GM12878 (cell line): ENCODE measurements around the gene QRFP. TPM values are rescaled to one million over a fixed set of nuclear protein-coding genes. Genes with fewer than 3 reads are reported as not detected.

Source experiments
- ATAC-seq: fragments of 200-7000 bp; cut with Tn5 transposase; 3 replicates; pipeline ENCODE4 v1.9.1; 2020; ENCODE audit warnings: mild to moderate bottlenecking, moderate library complexity
- BruUV-seq: library from RNA; stranded (reverse); fragments of 400-500 nt; replicated peaks from 2 replicates; lab custom pipeline; 2021; lab: Mats Ljungman, UMichigan
- CTCF ChIA-PET: fragments of 300-600 bp; sonication (Branson Sonifier 250); formaldehyde crosslinking; extraction: SDS; loops from one replicate; lab custom pipeline; 2021; ENCODE audit warnings: inconsistent platforms; lab: Yijun Ruan, JAX
- POLR2A ChIA-PET: fragments of 350-600 bp; formaldehyde crosslinking; extraction: SDS; loops from one replicate; lab custom pipeline; 2021; ENCODE audit warnings: inconsistent platforms; lab: Charles Lee
- RAD21 ChIA-PET: fragments of 300-600 bp; sonication (Branson Sonifier 250); formaldehyde crosslinking; loops from one replicate; lab custom pipeline; 2023; ENCODE audit warnings: antibody characterized with exemption; ENCODE audit not compliant: unreplicated experiment; lab: Charles Lee
- SMC1A ChIA-PET: fragments of 300-600 bp; sonication (Branson Sonifier 250); formaldehyde crosslinking; loops from one replicate; lab custom pipeline; 2023; ENCODE audit not compliant: unreplicated experiment, uncharacterized antibody; lab: Charles Lee
- DNase-seq: peaks from one replicate; pipeline ENCODE4 v3.0.0-alpha.2; 2011; ENCODE audit warnings: low read depth, low spot score
- FAIRE-seq: peaks from 3 replicates; lab custom pipeline; 2011; peaks lifted over from hg19 to GRCh38; lab: Jason Lieb, UNC
- H2AFZ ChIP-seq: 2 replicates; pipeline ENCODE4 v1.6.0; 2011; ENCODE audit warnings: low read depth, low read length, control low read depth; ENCODE audit not compliant: control insufficient read depth
- H3K27ac ChIP-seq: 2 replicates; pipeline ENCODE4 v1.5.1; 2011; ENCODE audit warnings: control low read depth; ENCODE audit not compliant: control insufficient read depth, insufficient read depth
- H3K27me3 ChIP-seq, 2 experiments: replicated peaks in 1 of 2; 2 replicates each; pipeline versions ENCODE4 v1.6.0 to v1.6.1; 2011; ENCODE audit warnings: low read length in 1 of 2; ENCODE audit not compliant: control insufficient read depth in 2 of 2, insufficient read depth in 2 of 2
- H3K36me3 ChIP-seq, 2 experiments: 2 replicates each; pipeline ENCODE4 v1.5.1; 2011; ENCODE audit warnings: low read length in 1 of 2; ENCODE audit not compliant: control insufficient read depth in 2 of 2, insufficient read depth in 2 of 2
- H3K4me1 ChIP-seq: 2 replicates; pipeline ENCODE4 v1.6.1; 2011; ENCODE audit warnings: mild to moderate bottlenecking, low read length, moderate library complexity, mixed read lengths; ENCODE audit not compliant: control insufficient read depth, insufficient read depth
- H3K4me2 ChIP-seq: 2 replicates; pipeline ENCODE4 v1.6.0; 2011; ENCODE audit warnings: control low read depth; ENCODE audit not compliant: control insufficient read depth, insufficient read depth
- H3K4me3 ChIP-seq: fragments of 200-600 bp; sonication (generic); 2 replicates; pipeline ENCODE4 v1.5.1; 2016
- H3K79me2 ChIP-seq: 2 replicates; pipeline ENCODE4 v1.6.0; 2011; ENCODE audit warnings: low read length; ENCODE audit not compliant: control insufficient read depth, insufficient read depth
- H3K9ac ChIP-seq: 2 replicates; pipeline ENCODE4 v1.8.0; 2011; ENCODE audit warnings: low read length, control low read depth, mixed read lengths; ENCODE audit not compliant: control insufficient read depth, insufficient read depth
- H3K9me3 ChIP-seq: replicated peaks from 3 replicates; pipeline ENCODE4 v1.5.1; 2011; ENCODE audit warnings: mild to moderate bottlenecking, low read length; ENCODE audit not compliant: control insufficient read depth, insufficient read depth
- H4K20me1 ChIP-seq: 2 replicates; pipeline ENCODE4 v1.6.0; 2011; ENCODE audit not compliant: control insufficient read depth, insufficient read depth
- ATF7 ChIP-seq: fragments of 450-650 bp; IDR thresholded peaks from 2 replicates; pipeline ENCODE4 v1.6.1; 2016; ENCODE audit warnings: low read depth, mild to moderate bottlenecking
- BCLAF1 ChIP-seq: fragments of 450-650 bp; IDR thresholded peaks from 2 replicates; pipeline ENCODE4 v1.6.1; 2017; ENCODE audit warnings: antibody characterized with exemption, mild to moderate bottlenecking, moderate library complexity
- EP300 ChIP-seq, 2 experiments: fragments of 150-350 bp in 1 of 2; IDR thresholded peaks; 2 replicates each; pipeline ENCODE4 v1.6.1; 2011 to 2012; ENCODE audit warnings: low read depth in 2 of 2, low read length in 2 of 2, borderline replicate concordance in 1 of 2, improper control_type of control experiment in 1 of 2, inconsistent platforms in 1 of 2; ENCODE audit not compliant: control insufficient read depth in 1 of 2
- HCFC1 ChIP-seq: fragments of 150-350 bp; IDR thresholded peaks from 2 replicates; pipeline ENCODE4 v1.6.1; 2014; ENCODE audit warnings: low read length
- MXI1 ChIP-seq: fragments of 150-350 bp; IDR thresholded peaks from 2 replicates; pipeline ENCODE4 v1.6.1; 2011; ENCODE audit warnings: low read depth, mild to moderate bottlenecking, inconsistent platforms, low read length, improper control_type of control experiment
- NR2C2 ChIP-seq: IDR thresholded peaks from 2 replicates; pipeline ENCODE4 v1.6.1; 2011; ENCODE audit warnings: borderline replicate concordance, low read depth; ENCODE audit not compliant: control insufficient read depth, insufficient read length
- PAX5 ChIP-seq: IDR thresholded peaks from 2 replicates; pipeline ENCODE4 v1.6.1; 2011; ENCODE audit warnings: low read depth, low read length, borderline replicate concordance
- RAD51 ChIP-seq: fragments of 450-650 bp; IDR thresholded peaks from 2 replicates; pipeline ENCODE4 v1.6.1; 2016; ENCODE audit warnings: moderate library complexity, mild to moderate bottlenecking, inconsistent platforms
- RB1 ChIP-seq: fragments of 450-650 bp; formaldehyde crosslinking; IDR thresholded peaks from 2 replicates; pipeline ENCODE4 v1.6.1; 2017; ENCODE audit warnings: mild to moderate bottlenecking, borderline replicate concordance
- SP1 ChIP-seq: IDR thresholded peaks from one replicate; pipeline ENCODE4 v1.6.1; 2011; ENCODE audit warnings: low read depth, low read length
- SRF ChIP-seq, 2 experiments: IDR thresholded peaks; 2 replicates each; pipeline ENCODE4 v1.6.1; 2011; ENCODE audit warnings: low read depth in 2 of 2, low read length in 2 of 2, mild to moderate bottlenecking in 1 of 2, moderate library complexity in 1 of 2
- ZBED1 ChIP-seq: IDR thresholded peaks from 2 replicates; pipeline ENCODE4 v1.6.1; 2016; ENCODE audit warnings: borderline replicate concordance
- WGBS: methylation state at CpG from one replicate; pipeline ENCODE4 v1.1.6; 2016; ENCODE audit warnings: low lambda C conversion rate; ENCODE audit not compliant: insufficient replicate concordance, insufficient coverage; ENCODE audit errors: missing lambda C conversion rate; 5-methylcytosine and 5-hydroxymethylcytosine counted together
- in situ Hi-C: fragments of 300-500 bp; cut with MboI; formaldehyde crosslinking; loops from 9 replicates; pipeline ENCODE4 v1.14.3; 2018; ENCODE audit warnings: mixed read lengths
- intact Hi-C: fragments of 100-400 bp; cut with micrococcal nuclease; formaldehyde crosslinking; loops from one replicate; pipeline ENCODE4 v1.14.2; 2022; ENCODE audit not compliant: unreplicated experiment
- polyA plus RNA-seq, 11 experiments: library from polyadenylated mRNA; depleted of rRNA in 4 of 11; unstranded in 6 of 11; stranded (reverse) in 5 of 11; fragments of >200 nt; fragmentation: Nextera tagmentation in 4 of 11; fragmentation: Illumina TruSeq in 1 of 11; extraction: Ambion mirVana in 4 of 11; extraction: Trizol in 1 of 11; gene quantifications; 1 replicate in 1 of 11; 2 replicates in 10 of 11; pipeline versions ENCODE4 v1.2.1 to v1.2.3, GENCODE V29; 2011 to 2016; ENCODE audit warnings: inconsistent platforms in 2 of 11, missing spikeins in 2 of 11, low read depth in 1 of 11
- total RNA-seq, 4 experiments: library from RNA; depleted of rRNA in 3 of 4; stranded (reverse); fragments of >200 nt in 3 of 4; fragmentation: Illumina TruSeq in 1 of 4; extraction: Trizol in 1 of 4; gene quantifications; 2 replicates each; pipeline versions ENCODE4 v1.2.1 to v1.2.3, GENCODE V29; 2013 to 2021

QRFP gene
- total and polyA plus RNA-seq, 10 of the 15 experiments (the other 5 are each of a cell fraction or from before 2014, with no cell fraction given) = not detected

- H3K27ac ChIP-seq = no peak overlapping the region
- BruUV-seq = no TSS peak
- no peak overlapping the region for H3K4me2 ChIP-seq
- no peaks in the 10 kb centered on the region for H3K79me2 ChIP-seq
- no peak overlapping the region for H2AFZ ChIP-seq
- ChIA-PET POLR2A (no interaction called here), SMC1A (no interaction called here), RAD21 (no interaction called here), CTCF (interaction anchor here (0.6 kb wide), 1 partner anchor 192 kb away, joined by 3 read pairs; no protein-coding TSS in a partner anchor)
- ATAC-seq (no peak), DNase-seq (no peak), FAIRE-seq (no peak)
- no peaks in the 10 kb centered on the region for H3K4me1 ChIP-seq
- H3K4me3 ChIP-seq = no peak overlapping the region
- H3K9ac ChIP-seq = no peak overlapping the region
- TF ChIP-seq MXI1 (no peak), SP1 (no peak), PAX5 (no peak), ATF7 (no peak)
- H4K20me1 ChIP-seq = no peaks in the 10 kb centered on the region
- no peaks in the 10 kb centered on the region; a peak in 1 of 4 replicates for H3K27me3 ChIP-seq
- intact Hi-C loops = no loop called here
- peaks cover 0 to 2% of the 10 kb centered on the region in 2 experiments; a peak in 1 of 4 replicates for H3K36me3 ChIP-seq
- WGBS = 59% methylated on average over 24 of the region's 29 CpGs
- no peaks in the 10 kb centered on the region for H3K9me3 ChIP-seq
- in situ Hi-C loops = no loop called here
Observed at GRCh38 chr9:130897848-130898551, 1.4 kb upstream of the QRFP start.

DNA sequence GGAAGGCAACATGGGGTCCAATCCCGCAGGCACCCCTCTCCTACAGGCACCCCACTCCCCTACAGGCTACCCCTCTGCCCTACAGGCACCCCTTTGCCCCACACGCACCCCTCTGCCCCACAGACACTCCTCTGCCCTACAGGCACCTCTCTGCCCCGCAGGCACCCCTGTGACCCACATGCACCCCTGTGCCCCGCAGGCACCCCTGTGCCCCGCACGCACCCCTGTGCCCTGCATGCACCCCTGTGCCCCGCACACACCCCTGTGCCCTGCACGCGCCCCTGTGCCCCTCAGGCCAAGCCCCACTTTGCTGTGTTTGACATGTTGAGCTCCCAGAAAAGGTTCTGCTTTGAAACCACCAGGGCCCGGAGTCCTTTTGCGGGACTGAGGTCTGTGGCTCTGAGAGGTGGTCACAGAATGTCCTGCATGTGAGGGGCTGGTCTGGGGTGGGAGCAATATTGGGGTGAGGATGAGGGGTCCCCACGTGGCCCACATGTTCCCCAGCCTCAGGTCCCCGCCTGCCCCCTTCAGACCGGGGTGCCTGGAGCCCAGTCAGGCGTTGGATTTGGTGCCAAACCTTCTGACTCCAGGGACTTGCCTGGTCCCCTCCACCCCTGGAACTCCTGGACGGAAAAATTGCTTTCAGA lies 616 bp upstream of the QRFP start:
- ChIA-PET CTCF (no interaction called here), RAD21 (no interaction called here), SMC1A (no interaction called here), POLR2A (no interaction called here)
- no peak for DNase-seq
- no peaks in the 10 kb centered on the region for H3K9me3 ChIP-seq
- no peak overlapping the region for H3K4me2 ChIP-seq
- WGBS = 51% methylated on average over 14 of the region's 16 CpGs
- no peaks in the 10 kb centered on the region for H4K20me1 ChIP-seq
- H2AFZ ChIP-seq = no peak overlapping the region
- H3K9ac ChIP-seq = no peak overlapping the region
- intact Hi-C loops = no loop called here
- no TSS peak for BruUV-seq
- no peaks in the 10 kb centered on the region for H3K4me1 ChIP-seq
- H3K4me3 ChIP-seq = no peak overlapping the region
- no peaks in the 10 kb centered on the region; a peak in 1 of 4 replicates for H3K27me3 ChIP-seq
- H3K27ac ChIP-seq = no peak overlapping the region
- no peaks in the 10 kb centered on the region for H3K79me2 ChIP-seq
- peaks cover 0 to 2% of the 10 kb centered on the region in 2 experiments; a peak in 1 of 4 replicates for H3K36me3 ChIP-seq
- in situ Hi-C loops = no loop called here
- FAIRE-seq = no peak
- ATAC-seq = no peak
- TF ChIP-seq EP300 (IDR thresholded peaks at IDR 0.05; ENCODE audit: borderline replicate concordance in 1 of 2, control insufficient read depth in 1 of 2, low read depth in 2 of 2, low read length in 2 of 2) (no peak), HCFC1 (no peak), ZBED1 (no peak), SRF (IDR thresholded peaks at IDR 0.05; ENCODE audit: low read depth in 2 of 2, low read length in 2 of 2) (no peak), RAD51 (no peak), BCLAF1 (no peak), NR2C2 (no peak), RB1 (no peak)
